ENCODE data around the gene METTL25.

The METTL25 gene

GRCh38 chr12:82406651-82407050 lies 48.3 kb downstream of the METTL25 start:
- no peak for DNase-seq (ENCODE audit: low read depth, low spot score)

GRCh38 chr12:82407481-82407880 lies 49.2 kb downstream of the METTL25 start:
- DNase-seq (ENCODE audit: low read depth, low spot score), result no peak

GRCh38 chr12:82408844-82409243 lies 50.5 kb downstream of the METTL25 start:
- DNase-seq (ENCODE audit: low read depth, low spot score), result no peak

- no peak for DNase-seq (ENCODE audit: low read depth, low spot score)
Observed at GRCh38 chr12:82411546-82412230, 53.4 kb downstream of the METTL25 start.

GRCh38 chr12:82412246-82412645 lies 53.9 kb downstream of the METTL25 start:
- no peak for DNase-seq (ENCODE audit: low read depth, low spot score)

- no peak for DNase-seq (ENCODE audit: low read depth, low spot score)
Observed at GRCh38 chr12:82414044-82414443, 55.7 kb downstream of the METTL25 start.

GRCh38 chr12:82414926-82415325 lies 56.6 kb downstream of the METTL25 start:
- no peak for DNase-seq (ENCODE audit: low read depth, low spot score)

- DNase-seq (ENCODE audit: low read depth, low spot score), result no peak
Observed at GRCh38 chr12:82415402-82415801, 57.1 kb downstream of the METTL25 start.

GRCh38 chr12:82425241-82425640 lies 66.9 kb downstream of the METTL25 start:
- DNase-seq (ENCODE audit: low read depth, low spot score), result no peak

GRCh38 chr12:82426081-82426480 lies 67.8 kb downstream of the METTL25 start:
- no peak for DNase-seq (ENCODE audit: low read depth, low spot score)

GRCh38 chr12:82426586-82426985 lies 68.3 kb downstream of the METTL25 start:
- no peak for DNase-seq (ENCODE audit: low read depth, low spot score)

- DNase-seq (ENCODE audit: low read depth, low spot score), result no peak
Observed at GRCh38 chr12:82430541-82431145, 72.3 kb downstream of the METTL25 start.

- no peak for DNase-seq (ENCODE audit: low read depth, low spot score)
Observed at GRCh38 chr12:82434392-82434911, 76.1 kb downstream of the METTL25 start.

GRCh38 chr12:82436354-82436753 lies 78.0 kb downstream of the METTL25 start:
- DNase-seq (ENCODE audit: low read depth, low spot score), result no peak

GRCh38 chr12:82437744-82438143 lies 79.4 kb downstream of the METTL25 start:
- no peak for DNase-seq (ENCODE audit: low read depth, low spot score)

GRCh38 chr12:82438356-82438755 lies 80.0 kb downstream of the METTL25 start:
- DNase-seq (ENCODE audit: low read depth, low spot score), result no peak

- DNase-seq (ENCODE audit: low read depth, low spot score), result no peak
Observed at GRCh38 chr12:82440885-82441284, 82.6 kb downstream of the METTL25 start.

GRCh38 chr12:82448911-82449578 lies 90.7 kb downstream of the METTL25 start:
- no peak for DNase-seq (ENCODE audit: low read depth, low spot score)

- no peak for DNase-seq (ENCODE audit: low read depth, low spot score)
Observed at GRCh38 chr12:82456633-82457032, 98.3 kb downstream of the METTL25 start.

- no peak for DNase-seq (ENCODE audit: low read depth, low spot score)
Observed at GRCh38 chr12:82458101-82458500, 99.8 kb downstream of the METTL25 start.

- DNase-seq (ENCODE audit: low read depth, low spot score), result no peak
Observed at GRCh38 chr12:82461393-82461792, 103.1 kb downstream of the METTL25 start.

- DNase-seq (ENCODE audit: low read depth, low spot score), result no peak
Observed at GRCh38 chr12:82461836-82462235, 103.5 kb downstream of the METTL25 start.

- DNase-seq (ENCODE audit: low read depth, low spot score), result no peak
Observed at GRCh38 chr12:82468563-82468962, 110.2 kb downstream of the METTL25 start.

All from activated naive CD8-positive, alpha-beta T cell treated with anti-CD3 and anti-CD28 coated beads, Interleukin-2, amount 50 U/mL, for 16 hours (primary cell).